Right renal cortex interstitium (tissue), 3 donors: ENCODE results near the gene NXN. TPM values are rescaled to one million over a fixed set of nuclear protein-coding genes. Genes with fewer than 3 reads are reported as not detected.
"Not testable (repeated sequence)": the region's sequence is repeated elsewhere in the genome, so short reads cannot be mapped to it uniquely, and the experiment has no call there.

Experiments
- DNase-seq, 3 donors: peaks; one replicate each; pipeline ENCODE4 v3.0.0-alpha.2; 2013; ENCODE audit warnings: low read depth in 3 of 3, low spot score in 2 of 3
- polyA plus RNA-seq, 3 donors: library from polyadenylated mRNA; unstranded; fragments of 120-200 nt; gene quantifications; one replicate each; pipeline ENCODE4 v1.2.1, GENCODE V29; 2013; ENCODE audit not compliant: insufficient read length in 3 of 3

NXN gene
- polyA plus RNA-seq, 3 donors, result 30.7 to 35.4 (median 32.9) TPM

GRCh38 chr17:924711-925475, 54.7 kb downstream of the NXN start:
- no peak for DNase-seq

DNA sequence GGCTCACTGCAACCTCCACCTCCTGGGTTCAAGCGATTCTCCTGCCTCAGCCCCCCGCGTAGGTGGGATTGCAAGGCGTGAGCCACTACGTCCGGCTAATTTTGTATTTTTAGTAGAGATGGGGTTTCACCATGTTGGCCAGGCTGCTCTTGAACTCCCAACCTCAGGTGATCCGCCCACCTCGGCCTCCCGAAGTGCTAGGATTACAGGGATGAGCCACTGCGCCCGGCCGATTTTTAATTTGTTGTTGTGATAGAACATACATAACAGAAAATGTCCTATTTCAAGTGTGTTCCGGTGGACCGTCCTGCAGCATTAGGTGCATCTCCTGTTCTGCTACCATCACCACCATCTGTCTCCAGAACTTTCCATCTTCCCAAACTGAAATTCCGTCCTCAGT, 55.3 kb downstream of the NXN start:
- DNase-seq, result not testable (repeated sequence)

DNA sequence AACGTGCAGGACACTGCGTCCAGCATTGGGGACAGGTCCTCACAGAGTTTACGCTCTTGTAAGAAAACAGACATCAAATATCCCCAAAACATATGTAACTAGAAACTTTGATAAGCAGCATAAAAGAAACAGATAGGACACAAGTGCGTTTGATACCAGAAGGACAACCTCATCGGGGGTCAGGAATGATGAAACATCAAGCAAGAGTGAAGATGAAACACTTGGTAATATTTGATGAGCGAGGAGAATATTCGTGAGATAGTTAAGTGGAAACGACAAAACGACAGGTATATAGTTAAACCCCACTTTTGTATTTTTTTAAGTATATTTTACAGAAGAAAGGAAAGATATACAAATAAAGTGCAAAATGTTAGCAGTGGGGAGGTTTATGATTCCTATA, 55.9 kb downstream of the NXN start:
- no peak for DNase-seq

DNA sequence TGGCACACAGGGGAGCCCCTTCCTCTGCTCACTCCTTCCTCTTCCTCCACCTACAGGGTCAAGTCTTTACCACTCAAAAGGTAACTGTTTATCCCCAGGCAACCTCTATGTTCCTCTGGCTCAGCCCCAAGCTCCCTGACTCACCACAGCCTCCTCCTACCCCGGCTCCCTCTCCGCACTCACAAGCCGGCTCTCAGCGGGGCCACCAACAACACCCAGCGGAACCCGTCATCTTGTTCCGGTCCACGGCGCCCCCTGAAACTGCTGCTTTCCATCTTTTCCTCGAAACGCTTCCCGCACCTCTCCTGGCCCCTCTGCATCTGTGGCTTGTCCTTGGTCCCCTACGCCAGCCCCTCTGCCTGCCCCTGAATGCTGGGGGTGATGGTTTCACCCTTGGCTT, 58.4 kb downstream of the NXN start:
- DNase-seq, result no peak

- no peak for DNase-seq
These were observed 59.4 kb downstream of the NXN start for GRCh38 chr17:920190-920589.

DNA sequence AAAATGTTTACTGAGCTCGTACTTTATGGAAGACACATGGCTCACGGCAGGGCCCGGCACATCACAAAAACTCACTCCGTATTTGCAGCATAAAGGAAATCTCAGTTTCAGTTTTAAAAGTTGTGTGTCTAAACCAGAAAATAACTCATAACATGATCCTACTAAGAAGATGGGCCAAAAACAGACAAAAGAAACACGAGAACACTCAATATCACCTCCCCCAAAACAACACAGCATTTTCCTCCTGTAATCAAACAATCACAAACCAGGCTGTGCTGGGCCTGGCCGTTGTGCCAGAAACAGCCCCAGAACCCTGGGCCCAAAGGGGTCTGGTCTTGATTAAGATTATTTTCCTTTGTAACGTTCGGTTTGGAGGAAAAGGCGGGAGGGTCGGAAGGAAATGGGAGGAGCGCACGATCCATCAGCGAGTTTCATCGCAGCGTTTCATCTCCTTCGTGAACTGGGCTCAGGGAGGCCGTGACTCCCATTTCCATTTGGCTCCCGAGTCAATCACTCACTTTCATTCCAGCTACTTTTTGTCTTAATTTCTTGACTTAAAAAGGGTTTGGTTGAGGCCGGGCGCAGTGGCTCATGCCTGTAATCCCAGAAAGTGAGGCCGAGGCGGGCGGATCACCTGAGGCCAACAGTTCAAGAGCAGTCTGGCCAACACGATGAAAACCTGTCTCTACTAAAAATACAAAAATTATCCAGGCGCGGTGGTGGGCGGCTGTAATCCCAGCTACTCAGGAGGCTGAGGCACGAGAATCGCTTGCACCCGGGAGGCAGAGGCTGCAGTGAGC, 61.4 kb downstream of the NXN start:
- no peak for DNase-seq

DNA sequence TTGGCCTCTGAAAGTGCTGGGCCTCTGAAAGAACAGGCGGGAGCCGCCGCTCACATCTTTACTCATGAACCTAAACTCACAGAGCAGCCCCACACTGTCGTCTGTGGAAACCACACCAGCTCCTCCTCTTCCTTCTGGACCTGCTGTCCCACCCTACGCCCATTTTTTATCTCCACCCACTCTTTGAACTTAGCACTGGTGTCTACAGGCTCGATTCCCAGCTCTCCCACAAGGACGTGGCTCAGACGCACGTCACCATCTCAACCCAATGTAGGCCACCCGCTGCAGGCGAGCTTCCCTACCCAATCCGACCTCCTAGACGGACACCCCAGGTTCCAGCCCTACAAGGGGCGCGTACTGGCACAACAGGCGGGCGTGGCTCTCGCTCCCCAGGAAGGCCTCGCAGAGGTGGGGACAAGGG, 62.2 kb downstream of the NXN start:
- no peak for DNase-seq

DNA sequence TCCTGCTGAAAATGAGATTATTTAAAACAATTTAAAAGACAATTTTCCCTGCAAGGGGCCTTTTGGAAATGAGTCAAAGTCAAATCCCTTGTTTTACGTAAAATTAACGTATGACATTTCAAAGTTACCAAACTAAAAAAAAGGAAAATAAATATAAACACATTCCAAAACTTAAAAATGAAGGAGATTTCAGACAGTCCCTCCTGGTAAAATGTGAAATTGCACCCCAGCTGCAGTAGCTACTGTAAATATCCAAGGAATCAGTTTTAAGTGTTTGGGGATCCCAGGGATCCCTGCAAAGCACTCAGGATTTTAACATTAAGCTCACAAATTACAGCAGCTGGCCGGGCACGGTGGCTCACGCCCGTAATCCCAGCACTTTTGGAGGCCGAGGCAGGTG, 63.3 kb downstream of the NXN start:
- DNase-seq, result no peak

DNA sequence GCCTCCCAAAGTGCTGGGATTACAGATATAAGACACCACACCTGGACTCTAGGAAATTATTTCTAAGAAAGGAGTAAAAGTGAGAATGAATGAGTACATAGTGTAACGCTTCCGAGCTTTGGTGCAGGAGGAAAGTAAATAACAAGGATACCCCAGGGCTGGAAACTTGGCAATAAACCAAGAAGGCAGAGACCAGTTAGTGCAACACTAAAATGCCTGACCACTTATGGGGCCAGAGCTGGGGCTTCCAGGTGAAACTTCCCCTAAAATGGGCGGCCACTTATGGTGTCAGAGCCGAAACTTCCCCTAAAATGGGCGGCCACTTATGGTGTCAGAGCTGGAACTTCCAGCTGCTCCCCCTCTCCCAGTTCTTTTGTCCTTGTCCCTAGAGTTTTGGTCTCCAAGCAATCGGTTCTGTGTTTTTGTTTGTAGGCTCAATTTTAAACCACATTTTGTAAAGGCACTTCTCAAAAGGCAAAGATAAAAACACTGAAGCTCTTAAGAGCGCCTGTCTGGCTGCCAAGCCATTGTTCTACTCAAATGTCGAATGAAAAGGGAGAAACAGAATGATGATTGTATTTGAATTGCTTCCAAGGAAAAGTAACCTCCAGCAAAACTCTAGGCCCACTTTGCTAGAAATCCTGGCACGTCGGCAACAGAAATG, 63.9 kb downstream of the NXN start:
- no peak for DNase-seq

DNA sequence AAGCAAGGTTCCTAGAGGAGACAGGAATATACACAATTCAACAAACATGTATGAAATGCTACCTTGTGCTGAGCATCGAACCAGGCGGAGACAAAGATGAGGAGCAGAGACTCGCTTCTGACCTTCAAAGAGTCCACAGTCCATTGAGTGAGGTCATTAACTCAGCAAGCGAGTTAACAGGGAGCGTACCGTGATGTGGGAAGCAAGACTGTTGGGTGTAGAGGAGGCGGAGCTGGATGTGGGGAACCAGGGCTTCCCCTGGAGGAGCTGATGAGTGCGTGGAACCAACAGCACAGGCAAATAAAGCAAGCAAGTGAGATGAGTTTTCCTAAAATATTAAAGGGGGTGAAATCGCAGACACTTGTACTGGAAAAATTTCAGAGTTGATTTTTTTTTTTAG, 65.0 kb downstream of the NXN start:
- no peak for DNase-seq

- no peak for DNase-seq
These were observed 66.4 kb downstream of the NXN start for GRCh38 chr17:913207-913606.

GRCh38 chr17:909642-910323, 69.8 kb downstream of the NXN start:
- DNase-seq, result no peak

GRCh38 chr17:907725-908124, 71.9 kb downstream of the NXN start:
- DNase-seq, result no peak

- DNase-seq, result not testable (repeated sequence)
These were observed 73.9 kb downstream of the NXN start for GRCh38 chr17:905708-906107.

DNA sequence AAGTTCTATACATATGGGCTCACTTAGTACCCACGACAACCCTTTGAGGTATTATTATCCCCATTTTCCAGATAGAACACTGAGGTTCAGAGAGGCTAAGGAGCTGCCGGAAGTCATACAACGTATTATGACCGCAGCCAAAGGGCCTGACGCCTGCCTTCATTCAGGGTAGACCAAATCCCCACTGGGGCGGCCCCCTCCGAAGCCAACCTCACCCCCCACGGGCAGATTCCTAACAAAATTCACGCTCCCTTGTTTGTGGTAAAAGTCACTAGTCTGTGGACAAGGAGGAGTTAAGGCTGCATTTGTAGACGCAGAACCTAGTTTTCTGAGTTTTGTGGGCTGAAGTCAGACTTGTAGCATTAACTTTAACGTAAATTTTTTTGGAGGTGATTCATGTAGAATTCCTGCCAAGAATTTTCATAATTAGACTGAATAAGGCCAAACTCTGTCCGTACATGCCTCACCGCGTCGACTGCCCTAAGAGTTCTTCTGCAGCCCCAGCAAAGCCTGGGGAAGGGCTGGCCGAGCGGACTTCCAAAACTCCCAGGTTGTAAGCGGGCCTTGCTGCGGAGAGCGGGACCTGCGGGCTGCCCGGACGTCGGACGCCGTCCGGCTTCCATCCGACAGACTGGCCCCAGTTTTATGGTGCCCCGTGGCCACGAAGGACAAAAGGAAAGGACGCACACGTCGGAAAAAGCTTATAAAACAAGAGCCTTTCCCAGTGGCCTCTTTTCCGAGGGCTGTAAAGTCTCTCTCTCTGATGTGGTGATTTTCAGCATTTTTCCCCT, 75.7 kb downstream of the NXN start:
- no peak for DNase-seq

DNA sequence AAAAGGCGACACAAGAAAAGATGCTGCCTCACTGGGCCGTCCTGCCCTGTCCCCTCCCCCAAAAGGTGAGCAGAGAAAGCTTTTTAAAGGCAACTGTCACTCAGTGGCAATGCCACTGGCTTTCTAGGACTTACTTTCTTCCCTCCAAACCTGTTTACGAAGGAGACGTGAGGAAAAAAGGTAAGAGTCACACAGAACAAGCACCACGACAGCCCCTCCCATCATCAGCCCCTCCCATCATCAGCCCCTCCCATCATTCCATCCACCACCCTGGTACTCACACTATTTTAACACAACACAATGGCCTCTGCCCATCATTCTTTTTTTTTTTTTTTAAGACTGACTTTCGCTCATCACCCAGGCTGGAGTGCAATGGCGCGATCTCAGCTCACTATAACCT, 77.1 kb downstream of the NXN start:
- DNase-seq, result no peak

DNA sequence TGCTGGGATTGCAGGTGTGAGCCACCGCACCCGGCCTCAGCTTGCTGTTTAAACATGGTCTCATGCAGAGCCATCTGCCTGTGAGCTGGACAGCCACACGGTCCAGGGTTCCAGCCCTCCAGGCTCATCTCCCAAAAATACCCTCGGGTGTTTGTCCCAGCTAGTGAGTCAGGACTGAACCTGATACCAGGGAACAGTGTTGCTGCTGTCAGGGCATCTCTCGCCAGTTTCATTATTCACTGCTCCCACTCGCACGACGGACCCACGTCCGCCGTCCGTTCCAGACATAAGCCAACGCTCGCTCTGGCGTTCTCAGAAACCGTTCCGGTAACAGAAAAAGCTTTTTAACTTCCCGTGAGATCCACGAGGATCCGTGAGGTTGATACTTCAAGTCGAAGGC, 77.6 kb downstream of the NXN start:
- no peak for DNase-seq

- no peak for DNase-seq
These were observed 78.2 kb downstream of the NXN start for GRCh38 chr17:901191-901950.

GRCh38 chr17:900336-900934, 79.1 kb downstream of the NXN start:
- DNase-seq, result no peak
